PFSK-1 (cell line): ENCODE measurements around the gene SYT3.

ENCODE experiments used
- POLR2AphosphoS5 ChIP-seq: IDR thresholded peaks from 2 replicates; pipeline ENCODE4 v1.6.1; 2012; ENCODE audit warnings: low read depth, mild to moderate bottlenecking, control low read depth, low read length, moderate library complexity
- SIN3A ChIP-seq: IDR thresholded peaks from 2 replicates; pipeline ENCODE4 v1.6.1; 2012; ENCODE audit warnings: mild to moderate bottlenecking, low read length, moderate library complexity, borderline replicate concordance; ENCODE audit not compliant: insufficient read depth
- TAF1 ChIP-seq: IDR thresholded peaks from 2 replicates; pipeline ENCODE4 v1.6.1; 2012; ENCODE audit warnings: low read length, control low read depth, borderline replicate concordance; ENCODE audit not compliant: insufficient read depth

DNA sequence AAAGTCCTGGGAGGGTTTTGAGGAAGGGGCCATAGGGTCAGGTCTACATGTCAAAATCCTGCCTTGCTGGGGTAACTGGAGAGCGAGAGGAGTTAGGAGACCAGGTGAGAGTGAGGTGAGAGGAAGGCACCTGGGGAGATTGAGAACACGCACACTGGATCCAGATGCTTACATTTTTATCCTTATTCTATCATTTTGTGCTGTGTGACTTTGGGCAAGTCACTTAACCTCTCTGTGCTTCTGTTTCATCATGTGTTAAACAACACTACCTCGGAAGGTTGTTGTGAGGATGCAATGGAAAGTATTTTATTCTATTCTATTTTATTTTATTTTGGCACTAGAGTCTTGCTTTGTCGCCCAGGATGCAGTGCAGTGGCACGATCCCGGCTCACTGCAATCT, 13.0 kb upstream of the SYT3 start:
- TF ChIP-seq POLR2AphosphoS5 (no peak), TAF1 (no peak), SIN3A (no peak)
